GM18519 (cell line): ENCODE data around the gene MANF.

ENCODE experiments used
- ATAC-seq: cut with Tn5 transposase; IDR thresholded peaks from one replicate; pipeline ENCODE4 v1.9.1; 2021; ENCODE audit warnings: mild to moderate bottlenecking, moderate library complexity; ENCODE audit not compliant: unreplicated experiment, low FRiP score

Gene MANF

GRCh38 chr3:51388286-51389029, 3.4 kb downstream of the MANF start:
- ATAC-seq, result no peak

GRCh38 chr3:51389423-51390183, 4.5 kb downstream of the MANF start:
- ATAC-seq, result no peak

GRCh38 chr3:51390246-51391074, 5.4 kb downstream of the MANF start:
- ATAC-seq, result no peak

- peak; percentile 89 for ATAC-seq
Observed at GRCh38 chr3:51391075-51391565, 6.0 kb downstream of the MANF start, which contains the start of gene RBM15B. Gene RBM15B, plus strand, starts transcription at chr3:51391285. Its CDS starts 115 bp downstream, at chr3:51391400.

GRCh38 chr3:51391566-51392354, 6.7 kb downstream of the MANF start:
- no peak for ATAC-seq

- ATAC-seq, result no peak
Observed at GRCh38 chr3:51392355-51393133, 7.5 kb downstream of the MANF start.

- no peak for ATAC-seq
Observed at GRCh38 chr3:51393134-51393495, 8.0 kb downstream of the MANF start.

GRCh38 chr3:51393564-51393963, 8.5 kb downstream of the MANF start:
- no peak for ATAC-seq

- ATAC-seq, result no peak
Observed at GRCh38 chr3:51394541-51394940, 9.4 kb downstream of the MANF start.

- ATAC-seq, result no peak
Observed at GRCh38 chr3:51395493-51396213, 10.6 kb downstream of the MANF start.

GRCh38 chr3:51396401-51396800, 11.3 kb downstream of the MANF start:
- ATAC-seq, result no peak

GRCh38 chr3:51397392-51397791, 12.3 kb downstream of the MANF start:
- ATAC-seq, result no peak

- ATAC-seq, result no peak
Observed at GRCh38 chr3:51398595-51399310, 13.7 kb downstream of the MANF start.

GRCh38 chr3:51400166-51400565, 15.1 kb downstream of the MANF start:
- no peak for ATAC-seq

GRCh38 chr3:51401735-51402134, 16.6 kb downstream of the MANF start:
- no peak for ATAC-seq

GRCh38 chr3:51403675-51404074, 18.6 kb downstream of the MANF start:
- no peak for ATAC-seq

GRCh38 chr3:51408021-51408420, 22.9 kb downstream of the MANF start:
- ATAC-seq, result no peak

- no peak for ATAC-seq
Observed at GRCh38 chr3:51408813-51409212, 23.7 kb downstream of the MANF start.
